Measurements from ENCODE around the gene SLIT3.
A peak's percentile ranks its signal among the peaks of the same experiment; 100 is the strongest.

SLIT3 gene

DNA sequence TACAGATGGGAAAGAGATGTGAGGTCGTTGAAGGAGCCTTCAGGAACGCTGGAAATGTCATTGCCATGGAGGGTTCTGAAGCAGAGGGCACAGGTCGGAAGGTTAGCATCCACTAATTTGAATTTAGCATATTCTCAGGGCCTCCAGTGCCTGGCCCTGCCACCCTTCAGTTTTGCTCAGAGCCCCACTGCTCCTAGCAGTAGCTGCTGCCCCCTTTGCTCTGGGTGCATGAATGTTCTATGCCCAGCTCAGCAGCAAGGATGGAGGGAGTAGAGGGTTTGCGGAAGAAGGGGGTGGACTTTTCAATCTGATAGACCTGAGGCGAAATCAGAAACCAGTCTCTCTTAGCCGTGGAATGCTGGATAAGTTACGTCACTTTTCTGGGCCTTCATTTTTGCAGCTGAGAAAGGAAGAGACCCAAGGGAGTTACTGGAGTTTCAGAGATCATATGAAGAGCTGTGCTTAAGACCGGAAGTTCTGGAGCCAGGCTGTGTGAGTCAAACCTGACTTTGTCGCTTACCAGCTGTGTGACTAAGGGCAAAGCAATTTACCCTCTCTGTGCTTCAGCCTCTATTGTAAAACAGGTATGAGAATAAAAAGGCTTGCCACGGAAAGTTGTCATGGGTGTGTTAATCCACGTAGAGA is 588.5 kb downstream of the SLIT3 start:
- FAIRE-seq (no peak), DNase-seq (ENCODE audit: insufficient read length, low spot score) (no peak)
- TF ChIP-seq, protein P1, sequence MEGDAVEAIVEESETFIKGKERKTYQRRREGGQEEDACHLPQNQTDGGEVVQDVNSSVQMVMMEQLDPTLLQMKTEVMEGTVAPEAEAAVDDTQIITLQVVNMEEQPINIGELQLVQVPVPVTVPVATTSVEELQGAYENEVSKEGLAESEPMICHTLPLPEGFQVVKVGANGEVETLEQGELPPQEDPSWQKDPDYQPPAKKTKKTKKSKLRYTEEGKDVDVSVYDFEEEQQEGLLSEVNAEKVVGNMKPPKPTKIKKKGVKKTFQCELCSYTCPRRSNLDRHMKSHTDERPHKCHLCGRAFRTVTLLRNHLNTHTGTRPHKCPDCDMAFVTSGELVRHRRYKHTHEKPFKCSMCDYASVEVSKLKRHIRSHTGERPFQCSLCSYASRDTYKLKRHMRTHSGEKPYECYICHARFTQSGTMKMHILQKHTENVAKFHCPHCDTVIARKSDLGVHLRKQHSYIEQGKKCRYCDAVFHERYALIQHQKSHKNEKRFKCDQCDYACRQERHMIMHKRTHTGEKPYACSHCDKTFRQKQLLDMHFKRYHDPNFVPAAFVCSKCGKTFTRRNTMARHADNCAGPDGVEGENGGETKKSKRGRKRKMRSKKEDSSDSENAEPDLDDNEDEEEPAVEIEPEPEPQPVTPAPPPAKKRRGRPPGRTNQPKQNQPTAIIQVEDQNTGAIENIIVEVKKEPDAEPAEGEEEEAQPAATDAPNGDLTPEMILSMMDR (IDR thresholded peaks at IDR 0.05; ENCODE audit: insufficient read depth, missing control alignments) = no peak

DNA sequence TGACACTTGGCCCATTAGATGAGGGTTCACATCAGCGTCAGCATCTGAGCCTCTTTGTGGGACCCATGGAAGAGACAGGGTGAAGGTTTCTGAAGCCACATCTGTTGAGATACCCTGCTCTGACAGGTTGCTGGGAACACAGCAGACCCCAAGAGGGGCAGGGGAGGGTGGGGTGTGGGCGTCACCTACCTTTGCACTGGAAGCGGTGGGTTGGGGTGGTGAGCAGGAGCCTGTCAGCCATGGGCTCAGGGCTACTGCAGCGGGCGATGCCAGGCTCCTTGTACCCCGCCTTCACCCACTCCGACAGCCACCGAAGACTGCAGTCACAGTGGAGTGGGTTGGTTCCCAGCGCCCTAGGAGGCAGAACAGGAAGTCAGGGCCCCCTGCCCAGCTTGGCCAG is 590.2 kb downstream of the SLIT3 start:
- DNase-seq (ENCODE audit: insufficient read length, low spot score) (no peak), FAIRE-seq (no peak)
- TF ChIP-seq, protein P1 (IDR thresholded peaks at IDR 0.05; ENCODE audit: insufficient read depth, missing control alignments) = no peak

DNA sequence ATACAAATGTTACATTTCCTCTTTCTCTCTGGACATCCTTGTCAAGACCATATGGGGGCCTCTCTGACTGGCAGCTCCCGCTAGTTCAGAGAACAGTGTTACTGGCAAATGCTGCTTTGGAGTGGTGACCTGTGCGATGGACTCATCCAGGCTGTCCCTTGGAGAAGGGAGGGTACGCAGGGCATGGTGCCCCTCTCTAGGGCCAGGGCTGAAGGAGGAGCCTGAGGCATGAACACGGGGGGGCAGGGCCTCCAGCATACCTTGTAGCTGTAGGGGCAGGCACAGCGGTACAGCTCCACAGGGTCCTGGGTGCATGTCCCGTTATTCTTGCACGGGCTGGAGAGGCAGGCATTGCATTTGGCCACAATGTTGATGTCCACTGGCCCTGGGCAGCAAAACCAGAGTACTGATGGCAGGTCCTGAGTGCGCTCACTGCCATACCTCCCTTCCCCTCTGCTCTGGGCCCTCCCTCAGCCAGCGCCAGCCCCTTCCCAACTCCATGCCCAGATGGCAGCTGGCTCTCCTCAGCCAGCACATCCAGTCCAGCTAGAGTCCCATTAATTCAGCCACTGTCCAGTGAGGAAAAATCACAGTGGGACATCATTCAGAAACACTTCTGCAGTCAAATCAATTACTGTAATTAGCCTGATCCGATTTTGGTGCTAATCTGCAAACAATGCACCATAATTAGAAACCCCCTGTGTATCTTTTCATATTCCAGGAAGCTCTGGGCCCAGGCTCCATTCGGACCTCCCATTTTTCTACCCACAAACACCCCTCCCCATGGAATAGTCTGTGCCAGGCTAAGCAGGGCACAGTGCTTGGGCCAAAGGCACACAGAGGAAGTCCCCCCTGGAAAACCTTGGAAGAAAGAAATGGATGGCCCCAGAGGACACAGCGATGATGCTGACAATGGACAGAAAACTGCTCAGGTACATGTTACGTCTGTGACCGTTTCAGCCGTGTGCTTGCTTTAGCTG is 592.9 kb downstream of the SLIT3 start:
- FAIRE-seq (no peak), DNase-seq (ENCODE audit: insufficient read length, low spot score) (no peak)
- TF ChIP-seq, protein P1 (IDR thresholded peaks at IDR 0.05; ENCODE audit: insufficient read depth, missing control alignments) = no peak

DNA sequence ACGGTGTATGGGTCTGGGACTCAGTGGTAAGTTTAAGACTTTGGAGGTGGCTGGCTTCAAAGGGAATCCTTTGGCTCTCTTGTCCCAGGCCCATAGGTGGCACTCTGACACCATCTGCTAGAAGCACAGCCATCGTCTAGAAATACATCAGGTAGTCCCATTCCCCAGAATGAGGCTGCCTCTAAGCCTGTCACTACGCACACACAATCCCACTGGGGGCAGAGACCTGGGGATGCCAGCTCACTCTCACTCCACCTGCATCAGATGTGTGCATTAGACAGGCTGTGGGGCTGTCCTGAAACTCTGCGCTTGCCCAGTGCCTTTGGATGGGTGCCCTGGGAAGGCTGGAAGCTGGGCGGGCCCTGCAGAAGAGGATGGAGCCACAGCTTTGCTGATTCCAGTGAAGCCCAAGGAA is 594.3 kb downstream of the SLIT3 start:
- DNase-seq (ENCODE audit: insufficient read length, low spot score) (no peak), FAIRE-seq (no peak)
- TF ChIP-seq, protein P1 (IDR thresholded peaks at IDR 0.05; ENCODE audit: insufficient read depth, missing control alignments) = peak; percentile 85

DNA sequence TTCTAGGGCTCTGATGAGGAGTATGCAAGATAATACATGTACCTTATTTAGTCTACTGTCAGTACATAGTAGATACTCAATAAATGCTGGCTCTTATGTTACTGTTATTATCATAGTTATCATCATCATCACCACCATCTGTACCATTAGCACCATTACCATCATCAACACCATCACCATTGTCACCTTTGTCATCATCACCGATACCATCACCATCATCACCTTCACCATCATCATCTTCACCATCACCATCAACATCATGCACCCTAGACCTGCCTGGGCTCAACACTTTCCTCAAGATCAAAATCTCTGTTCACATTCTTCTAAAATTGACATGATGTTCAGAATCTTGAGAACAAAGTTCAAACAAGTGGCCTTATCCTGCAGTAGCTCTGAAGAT is 595.6 kb downstream of the SLIT3 start:
- DNase-seq (ENCODE audit: insufficient read length, low spot score) (no peak), FAIRE-seq (no peak)
- TF ChIP-seq, protein P1 (IDR thresholded peaks at IDR 0.05; ENCODE audit: insufficient read depth, missing control alignments) = no peak

DNA sequence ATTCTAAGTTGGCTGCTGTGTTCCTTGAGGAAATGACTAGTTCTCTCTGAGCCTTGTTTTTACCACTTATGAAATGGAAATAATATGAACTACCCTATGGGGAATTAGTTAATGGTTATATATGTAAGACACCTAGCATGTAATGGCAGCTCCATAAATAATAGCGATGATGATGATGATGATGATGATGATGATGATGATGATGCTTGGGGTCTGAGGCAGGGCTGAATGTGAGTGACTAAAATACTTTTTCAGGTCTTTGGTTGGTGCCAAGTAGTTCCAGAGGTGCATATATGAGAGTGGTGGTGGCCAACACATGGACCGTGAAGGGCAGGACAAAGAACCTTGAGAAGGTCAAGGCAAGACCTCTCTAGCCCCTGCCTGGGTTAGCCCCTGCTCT is 598.4 kb downstream of the SLIT3 start:
- TF ChIP-seq, protein P1 (IDR thresholded peaks at IDR 0.05; ENCODE audit: insufficient read depth, missing control alignments) = no peak
- no peak for FAIRE-seq

More for the DNA sequence above, 598.4 kb downstream of the SLIT3 start:
- DNase-seq (ENCODE audit: insufficient read length, low spot score) = no peak

All from D721Med (cell line).